ENCODE measurements around the gene DDX10.

The DDX10 gene

DNA sequence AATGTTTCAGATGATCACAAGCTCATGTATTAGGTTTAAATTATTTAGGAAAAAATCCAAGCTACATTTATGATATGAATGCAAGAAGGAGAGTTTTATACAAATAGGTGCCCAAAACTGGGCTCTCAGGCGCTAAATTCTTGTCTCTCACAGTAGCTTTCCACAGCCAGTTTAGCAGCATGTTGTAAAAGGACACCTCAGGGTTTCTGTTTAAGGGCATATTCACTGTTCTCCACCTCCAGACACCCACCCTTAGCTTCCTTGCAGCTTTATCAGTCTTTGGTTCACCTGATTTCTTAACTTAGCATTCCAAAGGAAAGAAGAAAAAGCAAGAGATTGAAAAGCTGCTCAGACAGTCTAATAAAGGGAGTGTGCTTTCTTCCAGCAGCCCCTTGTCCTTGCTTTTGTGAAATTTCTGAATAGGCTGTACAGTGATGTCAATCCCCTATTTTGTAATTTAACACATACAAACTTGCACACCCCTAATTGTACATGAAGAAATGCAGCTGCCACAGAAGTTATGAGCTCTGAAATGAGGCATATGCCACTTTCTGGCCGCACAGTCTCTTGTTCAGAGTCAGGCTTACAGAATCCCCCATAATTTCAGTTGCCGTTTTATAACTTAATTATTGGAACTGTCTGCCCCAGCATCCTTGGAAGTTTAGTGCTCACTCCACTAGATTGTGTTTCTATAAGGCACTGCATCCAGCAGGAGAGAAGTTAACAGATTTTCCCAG is 262.1 kb downstream of the DDX10 start:
- DNase-seq (ENCODE audit: low read depth), result no peak
- TF ChIP-seq CTCF (conservative IDR thresholded peaks at IDR 0.05; ENCODE audit: low read length), result no peak
- no peak overlapping the region for H3K4me3 ChIP-seq (ENCODE audit: low read length)

DNA sequence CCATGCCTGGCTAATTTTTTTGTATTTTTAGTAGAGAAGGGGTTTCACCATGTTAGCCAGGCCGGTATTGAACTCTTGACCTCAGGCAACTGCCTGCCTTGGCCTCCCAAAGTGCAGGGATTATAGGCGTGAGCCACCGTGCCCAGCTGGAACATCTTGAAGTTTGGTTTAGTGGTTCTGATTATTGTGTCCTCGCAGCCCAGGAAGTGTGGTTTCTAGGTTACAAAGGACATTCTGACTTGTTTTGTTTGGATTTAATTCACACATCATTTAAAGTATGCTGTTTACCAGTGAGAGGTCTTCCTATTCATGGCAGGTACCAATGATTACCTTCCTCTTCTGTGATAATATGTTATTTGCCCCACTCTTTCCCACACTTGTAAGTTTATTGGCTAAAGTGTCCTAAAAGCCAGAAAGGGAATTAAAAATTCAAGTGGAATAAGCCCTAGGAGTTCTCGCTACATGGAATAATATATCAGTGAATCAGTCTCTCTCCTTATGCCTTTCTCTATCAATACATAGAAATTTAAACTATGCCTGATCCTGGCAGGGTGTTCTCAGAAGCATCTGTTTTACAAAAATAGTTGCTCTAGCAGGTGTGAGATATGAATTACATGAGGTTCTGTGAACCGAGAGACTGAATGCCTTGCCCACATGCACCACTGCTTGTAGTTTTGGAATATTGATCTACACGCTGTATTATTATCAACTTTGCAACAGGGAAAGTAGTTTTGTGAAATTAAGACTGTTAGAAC is 263.1 kb downstream of the DDX10 start:
- H3K4me3 ChIP-seq (ENCODE audit: low read length), result no peak overlapping the region
- no peak for TF ChIP-seq CTCF (conservative IDR thresholded peaks at IDR 0.05; ENCODE audit: low read length)
- peak; percentile 23 for DNase-seq (ENCODE audit: low read depth)

DNA sequence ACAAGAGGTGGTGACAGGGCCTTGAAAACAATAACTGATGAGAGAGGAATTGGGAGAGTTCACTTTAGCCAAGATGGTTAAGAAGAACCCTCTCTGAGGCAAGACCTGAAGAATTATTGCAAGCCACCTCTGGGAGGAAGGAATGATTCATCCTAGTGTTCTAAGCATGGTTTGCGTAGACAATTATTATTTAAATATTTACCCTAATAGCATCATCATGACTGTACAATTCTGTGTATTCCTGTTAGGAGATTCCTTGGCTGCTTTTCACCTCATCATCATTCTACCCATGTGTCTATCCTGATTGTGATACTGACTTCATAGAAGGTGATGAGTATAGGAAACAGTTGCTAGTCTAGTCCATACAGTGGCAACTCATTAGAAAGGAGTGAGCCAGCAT is 264.4 kb downstream of the DDX10 start:
- no peak for TF ChIP-seq CTCF (conservative IDR thresholded peaks at IDR 0.05; ENCODE audit: low read length)
- H3K4me3 ChIP-seq (ENCODE audit: low read length), result no peak overlapping the region
- peak; percentile 97 for DNase-seq (ENCODE audit: low read depth)

- TF ChIP-seq CTCF (conservative IDR thresholded peaks at IDR 0.05; ENCODE audit: low read length), result no peak
- H3K4me3 ChIP-seq (ENCODE audit: low read length), result no peak overlapping the region
- DNase-seq (ENCODE audit: low read depth), result no peak
Observed at GRCh38 chr11:108931168-108931567, 266.3 kb downstream of the DDX10 start.

GRCh38 chr11:108933630-108934029 is 268.8 kb downstream of the DDX10 start:
- peak; percentile 50 for DNase-seq (ENCODE audit: low read depth)
- H3K4me3 ChIP-seq (ENCODE audit: low read length), result no peak overlapping the region
- TF ChIP-seq CTCF (conservative IDR thresholded peaks at IDR 0.05; ENCODE audit: low read length), result no peak

- TF ChIP-seq CTCF (conservative IDR thresholded peaks at IDR 0.05; ENCODE audit: low read length), result no peak
- no peak for DNase-seq (ENCODE audit: low read depth)
- no peak overlapping the region for H3K4me3 ChIP-seq (ENCODE audit: low read length)
Observed at GRCh38 chr11:108934289-108934688, 269.4 kb downstream of the DDX10 start.

GRCh38 chr11:108934696-108935095 is 269.8 kb downstream of the DDX10 start:
- no peak for TF ChIP-seq CTCF (conservative IDR thresholded peaks at IDR 0.05; ENCODE audit: low read length)
- no peak for DNase-seq (ENCODE audit: low read depth)
- no peak overlapping the region for H3K4me3 ChIP-seq (ENCODE audit: low read length)
